IgD-negative memory B cell (primary cell): ENCODE measurements around the gene PEAK1. TPM values are rescaled to one million over a fixed set of nuclear protein-coding genes. Genes with fewer than 3 reads are reported as not detected.
A peak's percentile ranks its signal among the peaks of the same experiment; 100 is the strongest.
"Not testable (repeated sequence)": the region's sequence is repeated elsewhere in the genome, so short reads cannot be mapped to it uniquely, and the experiment has no call there.

ENCODE experiments used
- H3K27ac Mint-ChIP-seq, 3 donors: one replicate each; pipeline ENCODE4 v1.8.0; 2020 to 2022; ENCODE audit warnings: mild to moderate bottlenecking in 3 of 3, mixed read lengths in 3 of 3, moderate library complexity in 1 of 3
- H3K27me3 Mint-ChIP-seq: one replicate; pipeline ENCODE4 v1.8.0; 2021; ENCODE audit warnings: mixed read lengths
- H3K36me3 Mint-ChIP-seq: one replicate; pipeline ENCODE4 v1.8.0; 2020; ENCODE audit warnings: mild to moderate bottlenecking, mixed read lengths
- H3K4me1 Mint-ChIP-seq, 3 donors: one replicate each; pipeline ENCODE4 v1.8.0; 2020 to 2022; ENCODE audit warnings: mixed read lengths in 3 of 3, mild to moderate bottlenecking in 1 of 3
- H3K4me3 Mint-ChIP-seq, 4 donors: one replicate each; pipeline ENCODE4 v1.8.0; 2020 to 2022; ENCODE audit warnings: mild to moderate bottlenecking in 4 of 4, mixed read lengths in 4 of 4, moderate library complexity in 3 of 4
- H3K9me3 Mint-ChIP-seq, 3 donors: one replicate each; pipeline ENCODE4 v1.8.0; 2020 to 2021; ENCODE audit warnings: mixed read lengths in 3 of 3, mild to moderate bottlenecking in 1 of 3
- polyA plus RNA-seq: library from polyadenylated mRNA; unstranded; fragments of 300-500 nt; fragmentation: Illumina TruSeq; gene quantifications from one replicate; pipeline ENCODE4 v1.2.3, GENCODE V29; 2021

Gene PEAK1
- polyA plus RNA-seq, 1 donor from 2014 or later, result 5.8 TPM

DNA sequence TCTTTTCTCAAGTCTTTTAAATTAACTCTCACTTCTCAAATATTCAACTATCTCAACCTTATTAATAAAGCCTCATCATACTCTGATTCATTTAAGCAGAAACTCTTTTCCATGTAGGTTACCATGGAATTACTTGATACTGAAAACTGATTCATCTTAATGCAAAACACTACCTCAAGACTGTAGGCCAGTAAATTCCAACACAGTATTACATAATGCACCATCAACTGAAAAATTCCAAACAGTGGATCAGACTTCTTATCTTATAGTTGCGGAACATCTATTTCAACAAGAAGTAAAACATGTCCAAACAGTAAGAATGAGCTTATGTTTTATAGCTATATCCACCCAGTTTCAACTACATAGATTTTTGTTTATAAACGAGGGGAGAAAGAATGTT, 124.5 kb downstream of the PEAK1 start:
- no peak overlapping the region for H3K4me3 Mint-ChIP-seq
- no peak overlapping the region for H3K27ac Mint-ChIP-seq
- peaks cover 0 to 5% (median 0%) of the 10 kb centered on the region in 3 donors for H3K4me1 Mint-ChIP-seq
- no peaks in the 10 kb centered on the region for H3K27me3 Mint-ChIP-seq
- H3K36me3 Mint-ChIP-seq, result peaks cover 1% of the 10 kb centered on the region
- H3K9me3 Mint-ChIP-seq, result peaks cover 0 to 1% (median 0%) of the 10 kb centered on the region in 3 donors

DNA sequence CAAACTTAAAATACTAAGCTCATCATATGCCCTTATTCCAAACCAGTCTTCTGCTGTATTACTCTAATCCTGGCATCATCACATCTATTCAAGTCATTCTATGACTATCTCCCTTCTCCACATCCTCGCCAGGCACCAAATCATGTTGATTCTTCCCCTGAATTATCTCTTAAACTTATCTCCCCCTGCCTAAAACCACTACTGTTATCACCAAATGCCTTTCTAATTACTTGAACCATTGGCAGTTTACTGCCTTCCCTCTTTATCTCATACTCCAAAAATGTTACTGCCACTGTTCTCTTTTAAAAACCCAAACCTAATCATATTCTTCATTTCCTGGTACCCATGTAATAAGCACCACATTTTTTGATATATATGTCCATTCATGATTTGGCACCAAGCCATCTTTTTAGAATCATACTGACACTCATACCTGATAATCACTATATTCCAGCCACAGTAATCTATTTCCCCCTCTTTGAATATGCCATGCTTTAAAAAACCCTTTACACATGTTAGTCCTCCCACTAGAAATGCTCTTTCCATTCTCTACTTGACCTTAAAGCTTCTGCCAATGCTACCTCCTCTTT, 126.8 kb downstream of the PEAK1 start:
- Mint-ChIP-seq H3K36me3 (peaks cover 1% of the 10 kb centered on the region), H3K9me3 (peaks cover 0 to 1% (median 0%) of the 10 kb centered on the region in 3 donors), H3K27ac (no peak overlapping the region), H3K4me3 (no peak overlapping the region), H3K4me1 (peaks cover 0 to 3% (median 2%) of the 10 kb centered on the region in 3 donors), H3K27me3 (no peaks in the 10 kb centered on the region)

DNA sequence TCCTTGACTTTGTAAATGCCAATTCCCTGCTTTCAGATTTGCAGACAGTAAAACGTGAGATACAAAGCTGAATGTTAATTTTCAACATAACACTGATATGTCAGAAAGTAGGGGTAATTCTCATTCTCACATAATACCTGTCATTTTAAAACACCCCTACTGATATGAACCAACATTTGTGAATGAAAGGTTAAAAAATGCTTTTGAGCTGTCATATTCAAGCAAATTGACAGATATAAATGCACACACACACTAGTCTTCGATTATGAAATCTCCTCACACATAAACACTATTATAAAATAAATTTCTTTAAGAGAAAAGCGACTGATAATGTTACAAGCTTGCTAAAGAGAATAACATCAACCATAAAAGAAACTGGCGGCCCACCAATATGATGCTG, 128.8 kb downstream of the PEAK1 start:
- no peaks in the 10 kb centered on the region for H3K27me3 Mint-ChIP-seq
- no peak overlapping the region for H3K27ac Mint-ChIP-seq
- H3K36me3 Mint-ChIP-seq, result peaks cover under 1% of the 10 kb centered on the region
- no peak overlapping the region for H3K4me3 Mint-ChIP-seq
- no peaks in the 10 kb centered on the region for H3K9me3 Mint-ChIP-seq
- H3K4me1 Mint-ChIP-seq, result peaks cover 2 to 6% (median 4%) of the 10 kb centered on the region in 3 donors

DNA sequence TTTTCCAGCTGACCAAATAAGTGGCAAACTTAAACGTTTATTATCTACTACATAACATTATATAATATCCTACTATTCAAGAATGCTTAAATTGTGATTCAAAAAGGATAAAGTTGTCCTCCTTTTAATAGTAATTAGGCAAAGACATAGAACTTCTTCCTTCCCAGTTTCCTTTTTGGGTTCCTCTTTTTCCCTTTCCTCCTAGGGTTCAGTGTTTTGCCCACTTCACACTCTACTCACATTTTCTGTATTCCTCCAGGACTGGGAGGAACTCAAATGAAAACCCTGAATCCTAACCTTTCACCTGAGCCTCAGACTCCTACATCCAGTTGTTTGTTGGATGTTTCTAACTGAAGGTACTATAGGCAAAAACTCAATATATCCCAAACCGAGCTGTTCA, 132.5 kb downstream of the PEAK1 start:
- Mint-ChIP-seq H3K27me3 (no peaks in the 10 kb centered on the region), H3K4me1 (peaks cover 2 to 9% (median 6%) of the 10 kb centered on the region in 3 donors), H3K4me3 (no peak overlapping the region), H3K27ac (no peak overlapping the region), H3K9me3 (no peaks in the 10 kb centered on the region), H3K36me3 (peaks cover 9% of the 10 kb centered on the region)

DNA sequence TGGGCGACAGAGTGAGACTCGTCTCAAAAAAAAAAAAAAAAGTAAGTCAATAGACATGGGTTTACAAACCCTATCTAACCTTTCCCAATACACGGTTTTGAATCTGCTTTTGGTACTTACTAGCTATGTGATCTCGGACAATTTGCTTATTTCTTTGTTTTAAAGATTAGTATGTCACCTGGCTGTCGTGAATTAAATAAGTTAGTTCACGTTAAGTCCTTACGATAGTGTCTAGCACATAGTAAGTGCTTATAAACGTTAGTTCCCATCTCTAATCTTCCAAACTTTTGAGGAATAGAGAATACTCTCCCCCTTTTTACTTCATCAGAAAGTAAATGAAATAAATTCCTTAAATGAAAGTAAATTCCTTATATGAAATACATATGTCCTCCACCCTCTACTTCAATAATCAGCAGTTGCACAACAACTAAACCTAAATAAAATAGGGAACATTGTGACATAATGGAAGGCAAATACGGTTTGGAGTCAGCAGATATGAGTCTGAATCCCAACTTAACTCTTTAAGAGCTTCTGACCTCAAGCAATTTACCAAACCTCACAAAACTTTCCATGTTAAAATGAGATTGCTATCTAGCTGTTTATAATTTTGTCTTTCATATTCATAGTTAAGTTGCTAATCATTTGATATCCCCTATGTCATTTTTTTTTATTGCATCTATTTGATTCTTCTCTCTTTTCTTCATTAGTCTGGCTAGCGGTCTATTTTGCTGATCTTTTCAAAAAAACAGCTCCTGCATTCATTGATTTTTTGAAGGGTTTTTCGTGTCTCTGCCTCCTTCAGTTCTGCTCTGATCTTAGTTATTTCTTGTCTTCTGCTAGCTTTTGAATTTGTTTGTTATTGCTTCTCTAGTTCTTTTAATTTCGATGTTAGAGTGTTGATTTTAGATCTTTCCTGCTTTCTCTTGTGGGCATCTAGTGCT, 134.6 kb downstream of the PEAK1 start:
- no peaks in the 10 kb centered on the region for H3K9me3 Mint-ChIP-seq
- no peak overlapping the region for H3K4me3 Mint-ChIP-seq
- H3K27ac Mint-ChIP-seq, result no peak overlapping the region
- no peaks in the 10 kb centered on the region for H3K27me3 Mint-ChIP-seq
- peaks cover 2 to 9% (median 9%) of the 10 kb centered on the region in 3 donors for H3K4me1 Mint-ChIP-seq
- H3K36me3 Mint-ChIP-seq, result peaks cover 9% of the 10 kb centered on the region

DNA sequence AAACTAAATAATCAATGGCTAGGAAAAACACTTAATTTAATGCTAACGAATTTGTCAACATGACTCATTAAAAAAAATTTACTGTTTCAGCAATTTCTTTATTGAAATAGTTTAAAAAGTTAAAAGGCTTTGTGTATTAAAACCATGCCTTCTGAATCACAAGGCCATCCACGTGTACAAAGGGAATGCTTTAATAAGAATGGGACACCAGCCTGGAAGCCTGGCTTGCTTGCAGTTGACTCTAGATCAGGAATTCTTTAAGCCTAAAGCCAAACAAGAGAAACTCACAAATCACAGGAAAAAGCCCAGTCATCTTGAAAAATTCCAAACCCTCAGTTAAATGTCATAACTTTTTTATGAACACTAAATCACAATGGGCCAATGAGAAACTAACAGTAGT, 137.6 kb downstream of the PEAK1 start:
- peaks cover 6 to 24% (median 7%) of the 10 kb centered on the region in 3 donors for H3K4me1 Mint-ChIP-seq
- no peak overlapping the region for H3K4me3 Mint-ChIP-seq
- H3K27ac Mint-ChIP-seq, result no peak overlapping the region
- H3K9me3 Mint-ChIP-seq, result no peaks in the 10 kb centered on the region
- peaks cover 11% of the 10 kb centered on the region for H3K36me3 Mint-ChIP-seq
- H3K27me3 Mint-ChIP-seq, result no peaks in the 10 kb centered on the region

DNA sequence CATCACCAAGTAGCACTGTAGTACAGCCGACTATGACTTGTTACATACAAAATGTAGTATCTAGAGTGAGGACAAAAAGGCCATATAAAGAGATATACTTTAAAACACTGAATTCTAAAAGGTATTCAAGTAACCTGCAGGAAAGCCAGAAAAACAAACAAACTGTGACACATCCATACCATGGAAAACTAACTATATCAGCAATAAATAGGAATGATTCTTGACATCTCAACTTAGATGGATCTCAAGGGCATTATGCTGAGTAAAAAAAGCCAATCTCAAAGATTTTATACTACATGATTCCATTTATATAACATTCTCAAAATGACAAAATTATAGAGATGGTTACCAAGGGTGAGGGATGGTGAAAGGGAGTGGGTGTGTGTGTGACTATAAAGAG, 143.0 kb downstream of the PEAK1 start:
- Mint-ChIP-seq H3K4me3 (no peak overlapping the region), H3K27ac (peak overlapping the region in 1 of 3 donors; percentile 76), H3K9me3 (no peaks in the 10 kb centered on the region), H3K36me3 (peaks cover 2% of the 10 kb centered on the region), H3K4me1 (peaks cover 17 to 34% (median 22%) of the 10 kb centered on the region in 3 donors), H3K27me3 (no peaks in the 10 kb centered on the region)

DNA sequence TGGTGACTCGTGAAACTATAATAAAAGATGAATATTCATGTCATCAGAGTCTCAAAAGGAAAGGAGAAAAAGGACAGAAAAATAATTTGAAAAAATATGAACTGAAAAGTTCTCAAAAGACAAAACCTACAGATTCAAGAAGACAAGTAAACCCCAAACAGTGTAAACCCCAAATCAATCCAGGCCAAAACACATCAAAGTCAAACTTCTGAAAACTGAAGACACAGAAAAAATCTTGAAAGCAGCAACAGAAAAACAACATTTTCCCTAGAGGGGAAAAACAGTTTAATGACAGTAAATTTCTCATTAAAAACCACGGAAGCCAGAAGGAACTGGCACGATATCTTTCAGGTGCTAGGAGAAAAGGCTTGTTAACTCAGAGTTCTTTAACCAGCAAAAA, 143.8 kb downstream of the PEAK1 start:
- Mint-ChIP-seq H3K27me3 (no peaks in the 10 kb centered on the region), H3K36me3 (peaks cover 2% of the 10 kb centered on the region), H3K4me1 (peaks cover 17 to 36% (median 23%) of the 10 kb centered on the region in 3 donors), H3K4me3 (no peak overlapping the region), H3K9me3 (no peaks in the 10 kb centered on the region), H3K27ac (no peak overlapping the region)

DNA sequence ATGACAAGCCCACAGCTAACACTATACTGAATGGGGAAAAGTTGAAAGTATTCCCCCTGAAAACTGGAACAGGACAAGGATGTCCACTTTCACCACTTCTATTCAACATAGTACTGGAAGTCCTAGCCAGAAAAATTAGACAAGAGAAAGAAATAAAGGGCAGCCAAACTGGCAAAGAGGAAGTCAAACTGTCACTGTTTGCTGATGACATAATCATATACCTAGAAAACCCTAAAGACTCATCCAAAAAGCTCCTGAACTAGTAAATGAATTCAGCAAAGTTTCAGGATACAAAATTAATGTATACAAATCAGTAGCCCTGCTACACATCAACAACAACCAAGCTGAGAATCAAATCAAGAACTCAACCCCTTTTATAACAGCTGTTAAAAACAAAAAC, 146.8 kb downstream of the PEAK1 start:
- H3K36me3 Mint-ChIP-seq, H3K27ac Mint-ChIP-seq, H3K4me3 Mint-ChIP-seq, H3K9me3 Mint-ChIP-seq, H3K27me3 Mint-ChIP-seq: not testable (repeated sequence)
- H3K4me1 Mint-ChIP-seq, result peaks cover 12 to 27% (median 16%) of the 10 kb centered on the region in 3 donors

DNA sequence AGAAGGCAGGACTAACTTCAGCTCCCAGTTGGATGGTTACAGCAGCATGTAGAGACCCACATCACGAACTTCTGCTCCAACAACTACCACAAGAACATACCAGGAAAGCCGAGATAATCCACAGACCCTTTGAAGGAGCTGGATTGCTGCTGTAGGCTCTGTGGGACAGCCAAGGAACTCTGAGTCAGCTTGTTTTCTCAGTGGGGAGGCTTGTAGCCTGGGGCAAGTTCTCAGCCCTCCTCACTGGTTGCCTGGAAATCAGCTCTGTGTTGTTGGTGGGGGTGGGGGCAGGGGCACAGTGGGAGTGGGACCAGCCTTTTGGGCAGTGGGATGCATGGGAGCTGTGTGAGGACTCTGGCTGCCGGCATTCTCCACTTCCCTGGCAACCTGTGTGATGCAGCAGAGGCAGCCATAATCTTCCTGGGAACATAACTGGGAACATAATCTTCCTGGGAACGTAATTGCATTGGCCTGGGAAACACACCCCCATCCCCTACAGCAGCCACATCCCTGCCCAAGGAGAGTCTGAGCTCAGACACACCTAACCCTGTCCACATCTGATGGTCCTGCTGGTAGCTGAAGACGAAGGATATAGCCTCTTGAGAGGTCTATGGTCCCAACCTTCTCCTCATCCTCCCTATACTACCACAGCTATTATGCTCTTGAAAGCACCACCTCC, 153.1 kb downstream of the PEAK1 start:
- Mint-ChIP-seq H3K4me3 (no peak overlapping the region), H3K36me3 (peaks cover 10% of the 10 kb centered on the region), H3K4me1 (peaks cover 0 to 1% (median under 1%) of the 10 kb centered on the region in 3 donors), H3K9me3 (peaks cover 2 to 8% (median 4%) of the 10 kb centered on the region in 3 donors), H3K27ac (no peak overlapping the region), H3K27me3 (no peaks in the 10 kb centered on the region)

DNA sequence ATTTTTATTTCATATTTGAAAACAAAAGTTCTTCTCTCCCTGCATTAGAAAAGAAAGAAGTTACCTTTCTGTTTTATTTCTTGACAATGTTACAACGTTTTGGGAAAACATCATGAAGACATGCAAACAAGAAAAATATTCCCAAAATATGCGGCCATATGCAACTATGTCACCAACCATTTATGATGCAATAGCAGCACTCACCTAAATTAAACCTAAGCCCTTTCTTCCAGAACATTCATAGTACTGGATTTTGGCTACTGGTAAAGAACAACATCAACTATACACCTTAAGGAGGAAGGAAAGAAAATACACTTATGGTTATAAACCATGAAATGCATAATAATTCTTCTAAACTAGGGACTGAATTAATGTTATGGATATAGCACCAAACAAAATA, 164.5 kb downstream of the PEAK1 start:
- Mint-ChIP-seq H3K4me3 (no peak overlapping the region), H3K9me3 (no peaks in the 10 kb centered on the region), H3K27ac (no peak overlapping the region), H3K4me1 (no peaks in the 10 kb centered on the region), H3K27me3 (no peaks in the 10 kb centered on the region), H3K36me3 (peaks cover 9% of the 10 kb centered on the region)

DNA sequence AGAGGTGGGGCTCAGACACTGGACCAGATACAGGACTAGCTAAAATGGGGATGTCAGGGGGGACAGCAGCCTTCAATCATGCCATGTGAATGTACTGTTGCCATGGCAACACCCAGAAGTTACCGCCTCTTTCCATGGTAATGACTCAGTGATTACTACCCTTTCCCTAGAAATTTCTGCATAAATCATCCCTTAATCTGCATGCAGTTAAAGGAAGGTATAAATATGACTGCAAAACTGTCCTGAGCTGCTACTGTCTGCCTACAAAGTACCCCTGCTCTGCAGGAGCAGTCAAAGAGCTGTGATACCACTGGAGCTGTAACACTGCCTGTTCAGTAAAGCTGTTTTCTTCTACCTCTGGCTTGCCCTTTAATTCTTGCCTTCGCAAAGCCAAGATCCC, 168.2 kb downstream of the PEAK1 start:
- H3K4me1 Mint-ChIP-seq, result no peaks in the 10 kb centered on the region
- no peaks in the 10 kb centered on the region for H3K27me3 Mint-ChIP-seq
- H3K36me3 Mint-ChIP-seq, result peaks cover 6% of the 10 kb centered on the region
- H3K27ac Mint-ChIP-seq, result no peak overlapping the region
- H3K9me3 Mint-ChIP-seq, result no peaks in the 10 kb centered on the region
- no peak overlapping the region for H3K4me3 Mint-ChIP-seq

DNA sequence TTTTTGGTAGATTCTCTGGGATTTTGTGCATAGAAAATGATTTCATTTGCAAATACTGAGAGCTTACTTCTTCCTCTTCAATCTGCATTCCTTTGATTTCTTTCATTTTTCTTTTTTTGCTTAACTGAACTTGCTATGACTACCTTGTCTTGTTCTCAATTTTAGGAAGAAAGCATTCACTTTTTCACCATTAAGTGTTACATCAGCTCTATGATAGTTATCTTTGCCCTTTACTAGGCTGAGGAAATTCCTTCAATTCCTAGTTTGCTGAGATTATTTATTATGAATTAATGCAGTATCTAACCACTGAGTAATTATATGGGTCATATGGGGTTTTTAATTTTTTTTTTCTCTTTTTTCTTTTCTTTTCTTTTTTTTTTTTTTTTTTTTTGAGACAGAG, 172.8 kb downstream of the PEAK1 start:
- Mint-ChIP-seq H3K27me3 (no peaks in the 10 kb centered on the region), H3K4me3 (no peak overlapping the region), H3K36me3 (no peaks in the 10 kb centered on the region)

DNA sequence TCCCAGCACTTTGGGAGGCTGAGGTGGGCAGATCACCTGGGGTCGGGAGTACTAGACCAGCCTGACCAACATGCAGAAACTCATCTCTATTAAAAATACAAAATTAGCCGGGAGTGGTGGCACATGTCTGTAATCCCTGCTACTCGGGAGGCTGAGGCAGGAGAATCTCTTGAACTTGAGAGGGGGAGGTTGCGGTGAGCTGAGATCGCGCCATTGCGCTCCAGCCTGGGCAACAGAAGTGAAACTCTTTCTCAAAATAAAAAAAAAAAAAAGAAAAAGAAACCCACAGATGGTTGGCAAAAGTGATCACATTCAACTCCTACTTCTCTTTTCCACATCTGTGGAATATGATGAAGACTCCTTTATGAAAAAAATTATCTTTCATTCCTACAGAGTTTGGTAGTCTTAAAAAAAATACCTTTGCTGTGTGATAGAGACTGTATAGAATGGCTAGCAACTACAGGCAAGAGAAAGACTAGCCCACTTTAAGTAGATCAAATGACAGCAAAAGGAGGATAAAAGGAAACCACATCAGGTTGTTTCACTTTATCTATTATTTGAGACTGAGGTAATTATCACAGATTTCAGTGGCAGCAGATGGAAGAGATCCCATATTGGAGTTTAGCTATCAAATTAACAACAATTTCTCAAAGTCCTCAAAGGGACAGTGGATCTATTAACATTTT, 176.0 kb downstream of the PEAK1 start:
- H3K4me1 Mint-ChIP-seq, result peaks cover 3 to 9% (median 7%) of the 10 kb centered on the region in 3 donors
- no peaks in the 10 kb centered on the region for H3K9me3 Mint-ChIP-seq
- peak overlapping the region in 1 of 4 donors; percentile 42 for H3K4me3 Mint-ChIP-seq
- H3K36me3 Mint-ChIP-seq, result peaks cover 3% of the 10 kb centered on the region
- H3K27ac Mint-ChIP-seq, result peak overlapping the region in 1 of 3 donors; percentile 11
- no peaks in the 10 kb centered on the region for H3K27me3 Mint-ChIP-seq

More for the DNA sequence above, 172.8 kb downstream of the PEAK1 start:
- Mint-ChIP-seq H3K9me3 (no peaks in the 10 kb centered on the region), H3K27ac (no peak overlapping the region), H3K4me1 (peaks cover 3 to 7% (median 5%) of the 10 kb centered on the region in 3 donors)

DNA sequence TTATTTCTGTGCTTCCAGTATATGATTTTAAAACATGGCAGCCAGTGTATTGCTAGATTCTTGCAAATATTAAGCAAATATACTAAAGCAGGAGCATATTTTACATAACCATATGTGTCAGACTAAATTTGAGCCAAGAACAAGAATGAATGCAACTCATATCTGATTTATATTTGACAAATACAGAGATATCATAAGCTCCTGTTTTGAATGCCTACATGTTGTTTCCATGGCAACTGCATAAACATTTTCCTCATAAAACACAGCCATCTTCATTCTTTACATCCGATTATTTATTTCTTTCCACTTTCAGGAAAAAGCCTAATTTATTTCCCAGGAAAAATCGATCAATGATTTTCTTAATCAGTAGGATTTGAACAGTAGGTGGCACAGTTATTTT, 176.8 kb downstream of the PEAK1 start:
- peaks cover 4 to 9% (median 7%) of the 10 kb centered on the region in 3 donors for H3K4me1 Mint-ChIP-seq
- no peaks in the 10 kb centered on the region for H3K9me3 Mint-ChIP-seq
- H3K27me3 Mint-ChIP-seq, result no peaks in the 10 kb centered on the region
- H3K36me3 Mint-ChIP-seq, result peaks cover 3% of the 10 kb centered on the region
- H3K27ac Mint-ChIP-seq, result no peak overlapping the region
- no peak overlapping the region for H3K4me3 Mint-ChIP-seq
